Stimulated activated naive CD4-positive, alpha-beta T cell (primary cell): ENCODE measurements around the gene RAB6B.

Source experiments
- DNase-seq, 6 experiments: peaks; one replicate each; lab custom pipeline; 2025; lab: John Stamatoyannopoulos, UW

The RAB6B gene

DNA sequence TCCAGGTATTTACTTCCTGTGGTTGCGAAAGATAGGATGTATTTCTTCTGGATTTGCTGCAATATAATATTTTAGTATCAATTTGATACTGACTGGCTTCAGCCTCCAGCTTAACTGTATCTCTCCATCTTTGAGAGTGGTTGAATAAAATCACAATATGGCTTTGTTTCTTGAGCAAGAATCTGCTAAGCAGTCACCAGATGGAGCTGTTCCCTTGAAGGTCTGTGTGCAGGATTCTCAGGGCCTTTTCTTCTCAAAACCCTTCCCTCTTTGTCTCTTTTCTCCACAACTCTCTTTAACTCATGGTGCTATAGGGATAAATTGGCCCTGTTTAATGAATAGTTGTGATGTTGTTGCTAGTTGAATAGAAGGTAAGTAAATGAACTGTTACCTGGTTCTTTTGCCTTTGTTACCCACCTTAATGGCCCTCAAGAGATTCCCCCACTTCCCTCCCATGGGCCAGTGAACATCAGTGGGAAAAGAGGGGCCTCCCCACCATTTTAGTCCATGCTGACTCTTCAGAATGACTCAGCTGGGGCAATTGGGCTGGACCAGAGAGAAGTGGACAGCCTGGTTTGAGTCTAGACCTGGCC, 34.8 kb upstream of the RAB6B start:
- no peak for DNase-seq

DNA sequence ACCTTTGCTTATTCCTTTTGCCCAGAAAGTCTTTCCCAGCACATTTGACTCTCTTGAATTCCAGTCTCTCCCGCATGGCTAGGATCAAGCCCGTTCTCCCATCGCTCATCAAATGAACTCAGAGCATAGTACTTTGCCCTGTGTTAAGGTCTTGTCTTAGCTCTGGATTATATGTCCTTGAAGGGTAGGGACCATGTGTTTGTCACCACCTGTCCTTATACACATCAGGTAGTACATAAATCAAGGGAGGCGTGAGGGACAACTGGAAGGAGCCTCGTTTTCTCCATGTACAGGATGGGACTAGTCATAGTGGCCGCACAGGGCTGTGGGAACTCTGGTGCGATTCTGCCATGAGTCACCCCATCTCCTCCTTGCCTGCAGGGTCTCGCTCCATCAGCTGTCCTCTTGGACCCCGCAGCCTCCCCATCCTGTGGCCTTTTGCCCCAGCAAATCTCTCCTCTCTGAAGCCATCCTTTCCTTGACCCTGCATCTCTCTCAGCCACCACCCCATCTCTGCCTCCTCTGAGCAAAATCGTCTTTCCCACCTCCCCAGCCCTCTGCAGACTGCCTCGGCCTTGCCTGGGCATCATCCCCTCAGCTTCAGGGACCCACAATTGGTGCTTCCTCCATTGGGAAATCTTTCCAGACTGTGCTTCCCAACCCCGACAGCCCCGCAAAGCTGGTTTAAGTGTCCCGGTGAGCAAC, 33.4 kb upstream of the RAB6B start:
- DNase-seq = no peak

DNA sequence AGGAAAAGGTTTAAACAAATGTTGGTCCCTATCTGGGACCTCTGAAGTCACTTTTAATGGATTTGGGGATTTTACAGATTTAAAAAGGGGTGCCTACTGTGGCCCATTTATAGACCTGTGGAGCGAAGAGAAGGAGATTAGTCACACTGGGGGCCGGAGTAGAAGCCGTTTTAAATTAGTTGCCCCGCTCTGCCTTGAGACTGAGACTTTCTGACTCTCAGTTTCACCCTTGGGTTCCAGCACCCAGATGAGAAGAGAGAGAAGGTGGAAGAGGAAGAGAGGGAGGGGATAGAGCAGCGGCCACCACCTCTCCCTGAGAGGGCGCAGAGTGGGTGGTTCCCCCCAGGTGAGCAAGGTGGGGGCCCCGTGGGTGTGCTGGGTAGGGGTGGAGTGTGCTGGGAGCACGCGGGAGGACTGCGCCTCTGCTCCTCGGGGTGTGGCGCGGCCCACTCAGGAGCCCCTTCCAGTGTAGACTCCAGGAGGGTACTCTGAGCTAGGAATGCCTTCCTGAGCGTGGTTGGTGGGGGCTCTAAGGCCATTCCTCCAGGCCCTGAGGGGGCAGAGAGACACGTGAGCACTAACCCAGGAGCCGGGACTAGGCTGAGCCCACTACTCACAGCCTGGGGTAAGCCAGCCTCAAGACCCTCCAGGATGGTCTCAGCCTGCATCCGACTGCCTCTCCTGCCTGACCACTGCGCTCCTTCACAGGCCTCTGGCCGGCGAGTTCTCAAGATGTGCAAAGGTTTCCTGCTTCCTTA, 32.6 kb upstream of the RAB6B start:
- DNase-seq = no peak

DNA sequence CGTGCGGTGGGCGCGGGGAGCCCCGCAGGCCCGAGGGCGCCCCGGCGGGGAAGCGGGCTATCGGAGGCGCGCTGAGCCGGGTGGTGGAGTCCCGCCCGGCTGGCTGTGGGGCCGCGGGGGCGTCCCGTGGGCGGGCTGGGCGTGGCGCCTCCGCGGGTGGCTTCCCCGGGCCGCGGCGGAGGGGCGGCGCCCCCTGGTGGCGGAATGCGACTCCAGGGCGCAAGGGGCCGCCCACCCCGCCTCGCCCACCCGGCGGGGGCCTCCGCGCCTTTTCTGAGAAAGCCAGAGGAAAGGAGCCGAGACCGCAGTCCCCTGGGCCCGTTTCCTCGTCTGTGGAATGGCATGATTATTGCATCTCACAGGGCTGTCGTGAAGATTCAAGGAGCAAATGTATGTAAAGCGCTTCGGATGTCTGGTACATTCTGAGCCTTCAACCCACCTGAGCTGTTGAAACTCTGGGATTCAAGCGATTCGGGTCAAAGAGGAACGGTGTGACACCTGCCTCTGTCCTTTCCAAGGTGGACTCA, 31.9 kb upstream of the RAB6B start:
- peak; percentile 35 to 83 (median 68) for DNase-seq

DNA sequence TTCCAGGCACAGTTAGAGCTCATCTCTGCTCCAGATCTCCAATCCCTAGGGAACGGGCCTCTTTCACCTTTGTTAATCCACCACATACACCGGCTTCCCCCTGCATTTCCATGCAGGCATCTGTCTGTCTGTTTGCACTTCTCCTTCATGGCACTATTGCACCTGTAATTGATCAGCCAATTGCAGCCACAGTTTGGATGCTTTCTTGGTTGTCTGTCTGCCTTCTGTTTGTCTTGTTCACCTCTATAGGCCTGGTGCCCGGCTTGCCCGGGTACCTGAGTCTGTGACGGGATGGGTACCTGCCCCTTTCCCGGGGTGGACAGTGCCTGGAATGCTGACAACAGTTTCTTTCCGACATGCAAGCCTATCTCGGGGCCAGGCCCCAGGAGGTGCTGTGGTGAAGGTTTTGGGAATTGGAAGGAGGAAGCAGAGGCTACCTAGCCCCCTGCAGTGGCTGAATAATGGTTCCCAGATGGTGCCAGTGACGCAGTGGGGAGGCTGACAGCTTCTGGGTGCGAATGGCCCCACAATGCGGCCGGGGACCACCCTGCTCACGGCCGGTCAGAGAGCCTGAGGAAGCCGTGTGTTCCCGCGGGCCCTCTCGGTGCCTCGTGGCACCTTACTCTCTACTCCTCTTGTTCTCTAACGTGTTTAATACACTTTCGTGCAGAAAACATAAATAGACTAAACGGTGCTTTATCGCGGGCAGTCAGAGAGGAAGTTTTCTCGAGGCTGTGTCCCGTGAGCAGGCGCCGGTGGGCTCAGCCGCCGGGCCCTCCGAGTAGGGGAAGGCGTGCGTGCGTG, 31.3 kb upstream of the RAB6B start:
- DNase-seq = peak in 2 of 6 experiments; percentile 7 to 19

DNA sequence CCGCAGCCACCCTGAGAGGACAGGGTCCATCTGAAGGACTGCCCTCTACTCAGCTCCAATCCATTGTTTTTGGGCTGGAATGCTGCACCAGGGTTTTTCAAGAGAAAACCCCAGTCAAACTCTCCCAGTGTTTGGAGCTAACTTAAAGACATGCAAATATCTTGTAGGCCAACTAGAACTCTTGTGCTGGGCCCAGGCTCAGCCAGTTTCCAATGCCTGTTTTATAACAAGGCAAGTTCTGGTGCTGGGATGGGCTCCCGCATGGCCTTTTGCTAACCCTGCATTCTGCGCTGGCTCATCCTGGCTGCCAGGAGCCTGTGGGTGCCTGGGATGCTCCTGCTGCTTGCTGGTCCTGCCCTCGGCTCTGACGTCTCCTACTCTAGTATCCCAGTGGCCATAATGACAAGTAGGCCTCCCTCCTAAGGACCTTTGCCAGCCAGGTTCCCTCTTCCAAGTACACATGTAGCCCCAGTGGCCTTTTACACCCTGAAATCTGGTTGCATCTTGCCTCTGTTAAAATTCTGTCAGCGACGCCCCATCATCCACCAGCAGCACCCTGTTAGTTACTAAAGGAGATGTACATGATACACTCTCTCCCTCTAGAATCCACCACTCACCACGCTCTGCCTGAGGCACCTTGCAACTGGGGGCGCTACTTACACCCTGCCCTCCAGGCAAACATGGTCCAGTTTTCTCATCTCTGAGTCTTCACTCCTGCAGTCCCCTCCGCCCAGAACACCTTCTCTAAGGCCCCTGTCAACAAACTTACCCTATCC, 30.5 kb upstream of the RAB6B start:
- no peak for DNase-seq

DNA sequence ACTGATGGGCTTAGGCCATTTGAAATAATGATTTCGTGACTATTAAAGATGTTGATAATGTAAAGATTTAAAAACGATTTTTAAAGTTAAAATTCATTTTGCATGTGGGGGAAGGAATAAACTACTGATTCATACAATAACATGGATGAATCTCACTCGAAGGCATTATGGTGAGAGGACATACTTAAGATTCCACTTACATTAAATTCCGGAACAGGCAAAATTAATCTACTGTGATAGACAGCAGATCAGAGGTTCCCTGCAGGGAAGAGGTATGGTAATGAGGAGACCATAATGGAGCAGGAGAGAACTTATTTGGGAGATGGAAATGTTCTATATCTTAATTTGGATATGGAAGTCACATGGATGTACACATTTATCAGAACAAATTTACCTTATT, 28.4 kb upstream of the RAB6B start:
- no peak for DNase-seq

DNA sequence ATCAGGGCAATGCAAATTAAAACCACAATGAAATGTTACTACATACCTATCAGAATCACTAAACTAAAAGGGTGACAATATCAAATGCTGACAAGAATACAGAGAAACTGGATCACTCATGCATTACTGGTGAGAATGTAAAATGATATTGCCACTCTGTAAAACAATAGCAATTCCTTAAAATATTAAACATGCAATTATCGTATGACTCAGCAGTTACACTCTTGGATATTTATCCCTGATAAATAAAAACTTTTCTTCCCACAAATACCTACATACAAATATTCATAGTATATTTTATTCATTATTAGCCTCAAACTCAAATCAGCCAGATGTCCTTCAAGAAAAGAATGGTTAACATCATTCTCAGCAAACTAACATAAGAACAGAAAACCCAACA, 25.9 kb upstream of the RAB6B start:
- no peak for DNase-seq

DNA sequence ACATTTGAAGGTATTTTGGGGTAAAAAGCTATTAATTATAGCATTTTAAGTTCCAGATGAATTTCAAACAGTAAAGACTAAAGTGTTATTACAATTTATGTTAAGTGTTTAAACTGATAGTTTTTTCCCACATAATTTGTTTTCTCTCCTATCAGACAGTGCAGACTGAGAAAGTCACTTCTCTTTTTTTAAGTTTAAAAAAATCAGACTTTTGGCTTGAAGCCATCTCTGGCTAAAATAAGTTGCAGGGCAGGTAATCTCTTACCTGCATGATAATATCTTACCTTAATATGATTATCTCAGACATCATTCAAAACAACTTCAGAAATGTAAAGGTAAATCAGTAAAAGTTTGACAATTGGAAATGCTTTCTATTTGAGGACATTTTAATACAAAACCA, 21.5 kb upstream of the RAB6B start:
- DNase-seq = no peak

DNA sequence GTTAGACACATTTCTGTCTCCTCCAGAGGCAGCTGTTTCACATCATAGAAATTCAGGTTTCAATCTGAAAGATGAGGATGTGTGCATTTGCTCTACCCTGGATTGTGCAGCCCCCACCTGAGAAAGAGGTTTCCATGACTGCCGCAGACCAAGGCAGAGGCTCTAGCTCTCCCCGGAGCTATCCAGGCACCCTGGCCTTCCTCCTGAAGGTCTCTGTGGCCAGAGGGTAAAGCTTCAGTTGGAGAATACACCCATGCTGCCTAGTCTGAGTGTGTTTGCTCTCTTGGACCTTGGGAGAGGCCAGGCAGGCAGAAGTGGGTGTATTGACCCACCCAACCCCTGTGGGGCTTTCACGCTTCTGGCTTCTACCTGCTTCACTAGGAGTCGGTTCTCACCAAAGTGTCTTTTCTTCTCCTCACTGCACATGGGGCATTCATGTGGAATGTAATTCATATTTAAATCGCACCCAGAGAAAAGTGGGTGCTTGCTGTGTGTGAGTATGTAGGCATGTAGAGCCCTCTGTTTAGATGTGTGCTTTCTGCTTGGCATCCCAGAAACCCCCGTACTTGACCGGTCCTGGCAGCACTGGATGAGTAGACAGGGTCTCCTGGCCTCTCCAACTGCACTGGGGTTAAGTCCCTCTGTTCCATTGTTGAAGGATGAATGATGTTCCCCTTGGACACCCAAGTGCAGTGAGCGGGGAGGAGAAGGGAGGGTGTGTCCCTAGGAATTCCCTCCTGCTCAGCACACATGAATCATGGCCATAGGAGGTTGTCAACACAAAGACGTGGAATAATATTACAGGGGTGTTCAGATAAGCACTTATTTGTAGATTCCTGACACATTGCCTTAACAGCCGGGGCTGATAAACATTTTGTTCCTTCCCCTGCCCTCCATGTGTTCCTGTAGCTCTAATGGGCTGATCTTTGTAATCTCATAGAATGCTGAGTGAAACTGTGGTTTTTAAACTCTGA, 20.3 kb upstream of the RAB6B start:
- DNase-seq = no peak

DNA sequence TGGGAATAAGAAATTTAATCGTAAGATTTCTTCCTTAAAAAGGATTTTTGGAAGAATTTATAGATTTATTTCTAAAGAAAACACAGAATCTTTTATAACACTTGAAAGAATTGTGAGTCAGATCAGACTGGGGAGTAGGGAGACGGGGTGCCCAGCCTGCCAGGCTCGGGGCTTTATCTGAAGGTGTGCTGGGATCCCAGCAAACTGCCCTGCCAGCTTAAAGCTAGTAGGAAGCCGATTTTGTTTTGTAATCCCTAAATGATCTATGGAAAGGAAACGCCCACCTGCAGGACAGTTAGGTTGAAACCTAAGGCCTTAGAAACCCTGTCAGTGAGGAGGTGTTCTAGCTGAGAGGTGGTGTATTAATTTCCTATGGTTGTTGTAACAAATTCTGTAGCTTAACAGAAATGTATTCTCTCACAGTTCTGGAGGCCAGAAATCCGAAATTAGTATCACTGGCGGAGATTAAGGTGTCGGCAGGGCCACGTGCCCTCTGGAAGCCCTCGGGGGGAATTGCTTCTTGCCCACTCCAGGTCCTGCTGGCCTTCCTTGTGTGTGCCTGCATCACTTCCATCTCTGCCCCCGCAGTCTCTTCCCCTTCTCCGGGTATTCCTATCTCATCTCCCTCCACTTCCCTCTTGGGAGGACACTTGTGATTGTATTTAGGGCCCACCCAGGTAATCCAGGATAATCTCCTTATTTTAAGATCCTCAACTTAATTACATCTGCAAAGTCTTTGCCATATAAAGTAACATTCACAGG, 19.3 kb upstream of the RAB6B start:
- DNase-seq = no peak

DNA sequence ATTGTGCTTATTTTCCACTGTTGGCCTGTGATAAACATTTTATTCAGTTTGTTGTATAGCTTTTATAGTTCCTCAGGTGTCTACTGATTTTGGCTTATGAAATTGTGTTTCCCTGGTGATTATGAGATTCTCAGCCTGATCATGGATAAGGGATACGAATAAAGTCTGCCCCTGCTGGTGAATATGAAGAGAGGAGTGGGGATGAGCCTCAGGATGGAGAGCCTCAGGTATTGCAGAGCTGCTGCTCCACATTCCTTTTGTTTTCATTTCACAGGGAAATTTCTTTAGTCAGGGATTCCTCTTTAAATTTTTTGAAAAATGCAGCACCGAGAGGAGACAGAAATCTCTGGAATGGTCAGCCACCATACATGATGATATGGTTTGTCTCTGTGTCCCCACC, 14.7 kb upstream of the RAB6B start:
- no peak for DNase-seq

DNA sequence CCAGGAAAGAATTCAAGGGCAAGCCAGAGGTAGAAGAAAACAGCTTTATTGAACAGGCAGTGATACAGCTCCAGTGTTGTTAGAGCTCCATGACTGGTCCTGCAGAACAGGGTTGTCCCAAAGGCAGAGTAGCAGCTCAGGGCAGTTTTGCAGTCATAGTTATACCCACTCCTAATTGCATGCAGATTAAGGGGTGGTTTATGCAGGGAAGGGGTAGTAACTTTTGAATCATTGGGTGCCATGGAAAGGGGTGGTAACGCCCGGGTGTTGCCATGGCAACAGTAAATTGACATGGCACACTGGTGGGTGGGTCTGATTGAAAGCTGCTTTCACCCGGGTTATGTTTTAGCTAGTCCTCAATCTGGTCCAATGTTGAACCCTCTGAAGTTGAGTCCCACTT, 9.7 kb upstream of the RAB6B start:
- DNase-seq = no peak

DNA sequence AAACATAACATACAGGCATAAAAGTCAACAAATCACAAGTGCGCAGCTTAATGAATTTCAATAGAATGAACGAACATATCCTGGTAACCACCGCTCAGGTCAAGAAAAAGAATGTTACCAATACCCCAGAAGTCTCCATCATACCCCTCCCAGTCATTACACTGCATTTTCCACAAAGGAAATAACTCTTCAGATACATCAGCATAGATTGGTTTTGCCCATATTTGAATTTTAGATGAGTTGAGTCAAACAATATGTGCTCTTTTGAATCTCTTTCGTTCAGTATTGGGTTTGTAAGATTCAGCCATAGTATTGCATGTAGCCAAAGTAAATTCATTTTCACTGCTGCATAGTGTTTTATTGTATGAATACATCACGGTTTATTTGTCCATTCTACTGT, 6.2 kb upstream of the RAB6B start:
- DNase-seq = no peak

DNA sequence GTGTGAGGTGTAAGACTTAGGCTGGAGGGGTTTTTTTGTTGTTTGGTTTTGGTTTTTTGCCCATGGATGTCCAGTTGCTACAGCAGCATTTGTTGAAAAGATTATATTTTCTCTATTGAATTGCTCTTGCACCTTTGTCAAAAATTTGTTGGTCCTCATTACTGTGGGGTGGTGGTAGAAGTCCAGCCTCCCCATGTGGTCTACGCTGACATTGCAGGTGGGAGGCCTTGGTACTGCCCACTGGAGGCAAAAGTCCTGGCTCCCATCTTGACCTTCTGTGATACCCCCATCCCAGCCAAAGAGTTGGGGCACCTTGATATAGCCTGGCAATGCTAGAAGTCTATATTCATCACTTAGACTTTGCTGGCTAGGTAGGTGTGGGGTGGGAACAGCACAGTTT, 5.4 kb upstream of the RAB6B start:
- DNase-seq = no peak

DNA sequence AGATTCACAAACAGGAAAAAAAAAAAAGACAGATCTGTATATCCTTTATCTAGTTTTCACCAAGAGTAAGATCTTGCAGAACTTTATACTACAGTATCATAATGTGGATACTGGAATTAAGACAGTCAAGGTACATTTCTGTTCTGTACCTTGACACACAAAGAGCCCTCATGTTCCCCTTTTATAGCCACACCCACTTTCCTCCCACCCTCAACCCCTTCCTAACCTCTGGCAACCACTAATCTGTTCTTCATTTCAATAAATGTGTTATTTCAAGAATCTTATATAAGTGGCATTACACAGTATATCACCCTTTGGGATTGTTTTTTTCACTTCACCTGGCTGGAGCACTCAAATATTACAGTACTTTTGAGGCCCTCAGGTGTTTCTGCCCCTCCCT, 3.6 kb upstream of the RAB6B start:
- no peak for DNase-seq

DNA sequence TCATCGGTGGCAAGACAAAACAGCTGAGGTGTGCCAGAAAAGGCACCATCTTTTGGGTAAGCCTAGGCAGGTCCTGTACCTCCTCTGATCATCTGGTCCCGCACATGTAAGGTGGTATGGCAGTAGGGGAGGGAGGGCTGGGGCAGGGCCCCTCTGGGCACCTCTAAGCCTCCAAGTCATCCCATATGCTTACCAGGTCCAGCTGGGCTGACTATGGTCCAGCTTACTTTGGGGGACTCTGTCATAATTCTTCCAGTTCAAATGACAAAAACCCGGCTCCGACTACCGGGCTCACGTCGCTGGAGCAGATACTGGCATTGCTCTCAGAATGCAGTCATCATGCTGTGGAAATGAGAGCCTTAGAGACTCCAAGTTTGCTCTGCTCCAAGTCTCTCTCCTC, 1.9 kb upstream of the RAB6B start:
- DNase-seq = no peak

DNA sequence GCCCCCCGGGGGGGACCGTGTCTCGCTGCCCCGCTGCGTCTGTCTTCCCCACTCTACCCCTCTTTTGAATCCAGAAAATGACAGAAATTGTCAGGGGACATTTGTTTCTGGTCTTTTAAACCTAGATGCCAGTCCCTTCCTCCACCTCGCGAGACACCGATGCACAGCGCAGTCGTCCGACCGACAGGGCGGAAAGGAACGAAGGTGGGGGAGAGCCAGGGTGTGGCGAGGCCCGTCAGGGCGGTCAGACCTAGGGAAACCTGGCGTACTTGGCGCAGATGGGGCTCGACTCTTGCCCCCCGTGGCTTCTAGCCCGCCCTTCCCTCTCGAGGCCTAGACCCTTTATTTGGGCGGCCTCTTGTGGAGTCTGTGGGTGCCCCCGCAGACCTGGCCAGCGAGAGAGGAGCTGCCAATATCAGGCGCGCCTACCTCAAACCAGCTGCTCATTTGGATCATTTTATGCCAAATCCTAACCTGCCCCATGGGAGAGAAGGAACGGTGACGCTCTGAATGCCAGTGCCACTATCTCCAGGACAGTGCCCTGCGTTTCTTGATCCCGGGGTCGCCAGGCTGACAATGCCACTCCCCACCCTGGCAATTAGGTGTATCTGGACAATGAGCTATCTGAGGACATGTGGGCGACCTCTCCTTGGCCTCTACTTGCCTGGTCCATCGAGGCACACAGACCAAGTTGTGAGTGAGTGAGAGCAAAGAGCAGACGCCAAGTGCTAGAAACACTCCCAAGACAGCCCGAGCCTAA, 500 bp upstream of the RAB6B start:
- DNase-seq = no peak
